GM04504 (cell line): ENCODE data around the gene SIM2.

Source experiments
- DNase-seq: peaks from one replicate; pipeline ENCODE4 v3.0.0-alpha.2; 2012; ENCODE audit warnings: low read depth

SIM2 gene

DNA sequence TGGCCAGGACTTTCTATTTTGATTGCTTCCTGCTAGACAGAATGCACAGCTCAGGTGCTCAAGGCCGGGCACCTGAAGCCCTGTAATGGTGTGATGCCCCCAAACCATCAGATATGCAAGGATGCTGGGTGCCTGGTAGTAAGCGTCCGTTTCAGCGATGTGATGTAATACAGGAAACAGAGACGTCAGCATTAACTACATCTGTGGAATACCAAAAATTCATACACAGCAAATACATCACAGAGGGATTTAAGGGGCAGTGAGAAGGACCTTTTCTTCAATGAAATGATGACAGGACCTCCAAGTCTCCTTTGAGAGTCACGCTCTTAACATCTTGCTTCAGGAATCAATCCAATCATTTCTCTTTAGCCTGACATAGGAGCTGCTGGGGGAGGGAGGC is 64.4 kb downstream of the SIM2 start:
- DNase-seq: no peak

DNA sequence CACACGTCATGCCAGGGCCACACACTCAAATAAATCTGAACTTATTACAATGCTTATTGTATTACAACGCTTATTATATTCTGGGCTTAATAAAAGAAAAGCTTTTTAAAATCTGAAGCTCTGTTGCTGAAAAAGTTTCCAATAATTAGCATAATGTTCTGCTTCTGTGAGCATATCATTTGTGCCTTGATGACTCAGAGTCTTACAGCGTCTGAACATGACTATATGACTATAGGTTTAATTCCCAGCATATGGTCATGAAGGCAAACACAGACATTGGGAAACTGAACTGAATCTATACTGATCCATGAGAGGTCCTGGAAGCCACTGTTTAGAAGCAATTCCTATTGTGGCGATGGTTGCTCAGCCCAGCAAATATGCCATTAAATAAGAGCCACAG is 66.3 kb downstream of the SIM2 start:
- no peak for DNase-seq

DNA sequence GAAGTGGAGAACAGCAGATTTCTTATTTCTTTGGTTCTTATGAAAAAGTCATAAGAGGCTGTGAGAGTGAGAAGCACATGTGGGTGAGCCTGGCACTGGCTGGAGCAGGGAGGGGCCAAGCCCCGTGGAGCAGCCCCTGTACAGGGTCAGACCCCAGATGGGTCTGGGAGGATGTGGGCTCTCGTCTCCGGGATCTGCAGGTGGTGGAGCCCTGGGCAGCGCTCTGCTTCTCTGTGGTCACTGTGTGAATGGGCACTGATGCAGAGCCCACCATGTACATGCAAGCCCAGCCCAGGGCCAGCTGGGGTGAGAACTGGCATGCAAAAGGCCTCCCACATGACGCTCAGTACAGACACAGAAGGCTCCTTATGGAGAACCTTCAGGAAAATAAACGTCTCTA is 67.6 kb downstream of the SIM2 start:
- no peak for DNase-seq

- no peak for DNase-seq
These were observed 68.2 kb downstream of the SIM2 start for GRCh38 chr21:36767096-36767495.

DNA sequence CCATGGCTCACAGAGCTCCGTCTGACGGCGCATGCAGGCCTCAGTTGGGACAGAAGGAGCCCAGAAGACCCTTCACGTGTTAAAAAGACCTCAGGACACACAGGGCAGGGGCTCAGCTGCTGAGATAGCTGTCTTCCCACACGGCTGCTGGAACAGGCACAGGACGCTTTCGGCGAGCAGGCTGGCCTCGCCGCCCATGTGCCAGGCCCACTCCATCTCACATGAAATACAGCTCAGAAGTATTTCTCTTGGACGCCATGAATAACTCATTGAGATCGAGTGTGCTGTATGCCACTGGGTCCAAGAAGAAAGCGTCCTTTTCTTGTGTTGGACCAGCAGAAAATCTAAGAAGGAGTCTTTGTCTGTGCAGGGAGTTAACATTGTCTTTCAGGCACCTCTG is 69.6 kb downstream of the SIM2 start:
- DNase-seq: no peak

DNA sequence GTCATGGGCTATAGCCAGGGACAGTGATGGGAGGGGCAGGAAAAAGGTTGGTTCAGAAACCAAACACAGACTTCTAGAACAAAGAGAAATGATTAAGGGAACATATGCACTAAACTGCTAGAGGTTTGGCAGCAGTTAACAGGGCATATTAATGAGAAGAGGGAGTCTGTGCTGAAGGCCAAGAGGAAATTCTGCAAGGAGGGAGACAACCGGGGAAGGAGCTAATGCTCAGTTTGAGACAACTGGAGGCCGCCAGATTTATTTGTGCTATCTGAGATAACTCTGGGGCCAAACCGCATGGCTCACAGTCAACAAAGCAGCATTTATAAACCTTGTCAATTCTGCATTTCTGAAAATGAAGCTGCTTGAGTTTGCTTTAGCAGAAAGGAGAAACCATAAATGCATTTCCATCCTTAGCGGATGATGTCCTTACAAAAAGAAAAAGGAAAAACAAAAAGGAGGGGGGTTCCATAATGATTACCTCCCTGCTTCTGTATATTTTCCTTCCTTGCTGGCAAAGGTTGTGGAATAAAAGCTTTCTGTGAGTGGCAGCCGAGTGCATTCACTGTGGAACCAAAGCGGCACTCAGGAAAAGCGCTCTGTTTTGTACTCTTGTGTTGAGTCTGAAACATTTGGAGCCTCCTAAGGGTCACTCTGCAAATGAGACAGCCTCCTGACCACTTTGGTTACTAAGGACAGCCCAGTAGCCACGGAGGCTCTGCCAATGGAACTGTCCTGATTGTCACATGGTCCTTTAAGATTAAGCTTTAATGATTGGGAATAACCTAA is 70.3 kb downstream of the SIM2 start:
- DNase-seq: no peak

GRCh38 chr21:36773117-36773516 is 74.2 kb downstream of the SIM2 start:
- DNase-seq: peak; percentile 50

DNA sequence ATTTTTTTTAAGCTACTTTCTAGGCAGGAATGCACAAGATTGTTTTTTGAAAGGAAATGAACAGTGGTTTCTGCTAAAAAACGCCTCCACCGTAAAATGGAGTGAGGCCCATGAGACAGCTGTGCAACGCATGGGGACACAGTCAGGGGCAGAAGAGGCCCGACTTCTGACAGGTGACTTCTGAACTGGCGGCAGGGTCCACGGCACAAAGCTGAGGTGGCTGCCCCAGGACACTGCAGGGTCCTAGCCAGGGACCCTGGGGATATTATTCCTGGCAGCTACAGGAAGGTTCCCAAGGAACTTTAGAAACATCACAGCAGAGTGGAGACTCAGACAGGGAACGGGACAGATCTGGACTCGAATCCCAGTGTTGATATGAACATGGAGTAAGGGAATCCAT is 75.1 kb downstream of the SIM2 start:
- DNase-seq: no peak

DNA sequence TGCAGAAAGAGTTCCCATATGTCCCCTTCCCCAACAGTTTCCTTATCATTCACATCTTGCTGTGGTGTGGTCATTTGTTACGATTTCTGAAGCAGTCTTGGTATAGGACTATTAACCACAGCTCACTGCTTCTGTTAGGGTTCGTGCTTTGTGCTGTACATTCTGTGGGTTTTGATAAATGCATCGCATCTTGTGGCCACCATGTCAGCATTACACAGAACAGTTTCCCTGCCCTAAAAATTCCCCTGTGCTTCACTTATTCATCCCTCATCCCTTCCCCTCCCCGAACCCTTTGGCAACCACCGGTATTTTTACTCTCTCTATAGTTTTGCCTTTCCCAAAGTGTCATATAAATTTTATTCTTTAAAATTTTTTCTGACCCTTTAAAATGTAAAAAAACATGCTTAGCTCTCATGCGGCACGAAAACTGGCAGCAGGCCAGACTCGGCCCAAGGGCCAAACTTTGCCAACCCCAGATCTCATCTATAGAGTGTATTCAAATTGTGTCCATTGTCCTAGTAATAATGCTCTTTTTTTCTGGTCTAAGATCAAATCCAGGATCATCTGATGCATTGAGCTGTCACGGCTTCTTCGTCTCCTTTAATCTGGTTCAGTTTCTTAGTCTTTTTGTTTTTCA is 78.2 kb downstream of the SIM2 start:
- no peak for DNase-seq

DNA sequence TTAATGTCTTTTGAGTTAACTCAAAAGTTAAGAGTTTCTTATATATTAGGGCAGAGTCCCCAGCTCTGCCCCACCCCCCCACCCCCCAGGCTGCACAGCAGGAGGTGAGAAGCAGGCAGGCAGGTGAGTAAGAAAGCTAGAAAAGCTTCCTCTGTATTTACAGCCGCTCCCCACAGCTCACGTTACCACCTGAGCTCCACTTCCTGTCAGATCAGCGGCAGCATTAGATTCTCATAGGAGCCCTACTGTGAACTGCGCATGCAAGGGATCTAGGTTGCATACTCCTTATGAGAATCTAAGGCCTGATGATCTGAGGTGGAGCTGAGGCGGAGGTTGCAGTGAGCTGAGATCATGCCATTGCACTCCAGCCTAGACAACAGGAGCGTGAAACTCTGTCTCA is 81.9 kb downstream of the SIM2 start:
- DNase-seq: no peak

- DNase-seq: no peak
These were observed 84.9 kb downstream of the SIM2 start for GRCh38 chr21:36783612-36784374.

DNA sequence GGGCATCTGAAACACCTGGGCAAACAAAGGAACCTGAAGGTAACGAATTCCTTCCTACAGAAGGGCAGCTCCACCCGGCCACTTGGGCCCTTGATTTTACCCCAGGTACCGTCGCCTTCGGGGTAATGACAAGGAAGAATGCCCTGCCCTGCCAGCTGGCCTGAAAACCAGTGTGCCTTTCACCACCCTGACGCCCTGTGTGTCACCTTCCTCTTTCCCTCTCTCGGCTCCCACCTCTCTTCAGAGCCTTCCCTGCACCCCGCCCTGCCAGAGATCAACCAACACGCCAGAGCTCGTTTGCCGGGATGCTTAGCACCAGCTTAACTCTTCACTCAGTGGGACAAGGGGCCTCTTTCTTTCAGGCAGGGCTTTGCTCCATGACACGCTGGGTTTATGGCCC is 86.0 kb downstream of the SIM2 start:
- DNase-seq: no peak

DNA sequence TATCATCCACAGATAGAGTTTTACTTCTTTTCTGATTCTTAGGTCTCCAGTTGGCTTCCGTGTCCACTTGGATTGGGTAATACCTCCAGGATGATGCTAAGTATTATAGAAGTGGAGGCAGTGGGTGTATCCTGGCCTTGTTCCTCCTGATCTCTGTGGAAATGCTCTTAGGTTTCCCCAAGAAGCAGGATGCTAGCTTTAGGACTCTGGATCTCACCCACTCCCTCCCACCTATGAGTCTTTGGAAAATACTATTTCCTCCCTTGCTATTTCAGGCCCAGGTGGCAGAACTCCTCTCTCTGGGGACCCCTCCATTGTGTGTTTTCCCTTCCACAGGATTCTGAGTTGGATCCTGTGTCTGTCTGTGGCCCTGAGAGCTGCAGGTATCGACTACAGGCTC is 86.7 kb downstream of the SIM2 start:
- no peak for DNase-seq

- no peak for DNase-seq
These were observed 87.3 kb downstream of the SIM2 start for GRCh38 chr21:36786186-36786585.

DNA sequence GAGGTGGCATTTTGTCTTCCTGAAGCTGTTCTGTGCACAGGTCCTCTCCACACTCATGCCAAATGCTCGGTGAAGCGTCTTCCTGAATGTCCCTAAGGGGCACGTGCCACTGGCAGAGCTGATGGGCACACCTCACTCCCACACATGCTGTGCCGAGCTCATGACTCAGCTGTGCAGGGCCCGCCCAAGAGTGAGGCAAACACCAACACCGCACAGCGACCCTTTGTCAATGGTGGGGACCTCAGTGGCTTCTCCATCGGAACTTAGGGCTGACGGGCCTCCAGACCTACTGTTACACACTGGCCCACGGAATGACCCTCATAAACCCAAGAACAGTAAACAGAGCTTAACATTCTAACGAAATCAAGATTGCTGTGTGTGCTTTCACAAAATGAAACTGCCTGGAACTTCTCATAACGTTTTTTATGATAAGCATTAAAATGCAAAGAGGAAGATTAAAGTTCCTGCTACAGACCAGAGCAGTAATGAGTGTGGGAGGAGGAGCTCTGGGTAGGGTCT is 89.3 kb downstream of the SIM2 start:
- DNase-seq: no peak

- DNase-seq: no peak
These were observed 91.7 kb downstream of the SIM2 start for GRCh38 chr21:36790616-36791015.

DNA sequence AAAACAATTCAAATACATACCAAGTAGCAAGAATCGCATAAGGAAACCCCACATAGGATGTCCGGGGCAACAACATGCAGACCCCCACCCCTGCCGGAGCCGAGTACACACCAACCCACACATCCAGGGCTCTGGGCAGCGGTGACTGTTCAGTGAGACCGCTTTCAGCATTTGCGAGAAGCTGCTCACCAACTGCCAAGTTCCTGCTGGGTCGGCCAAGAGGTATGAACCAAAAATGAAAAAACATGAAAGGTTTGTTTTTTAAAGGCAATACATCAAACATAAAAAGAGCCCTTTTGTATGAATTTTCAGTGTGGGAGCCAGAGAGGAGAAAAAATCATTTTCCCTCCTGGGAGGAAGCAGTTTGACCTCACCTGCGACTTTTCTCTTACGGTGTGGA is 92.3 kb downstream of the SIM2 start:
- DNase-seq: no peak

- no peak for DNase-seq
These were observed 93.0 kb downstream of the SIM2 start for GRCh38 chr21:36791695-36792470.

- DNase-seq: no peak
These were observed 93.6 kb downstream of the SIM2 start for GRCh38 chr21:36792505-36792967.

DNA sequence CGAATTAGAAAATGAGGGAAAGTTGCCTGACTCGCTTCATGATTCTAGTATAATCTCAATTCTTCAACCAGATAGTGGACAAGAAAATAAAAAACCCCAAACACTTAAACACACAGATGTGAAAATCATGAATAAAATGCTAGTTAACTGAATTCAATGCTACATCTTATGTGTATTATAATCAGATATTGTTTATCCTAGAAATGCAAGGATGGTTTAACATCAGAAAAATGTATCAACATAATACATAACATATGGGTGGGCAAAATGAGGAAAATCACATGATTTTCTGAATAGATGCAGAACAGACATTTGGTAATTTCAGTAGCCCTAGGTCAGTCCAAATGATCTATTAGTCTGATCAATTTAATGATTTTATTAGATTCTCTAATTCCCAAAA is 97.2 kb downstream of the SIM2 start:
- no peak for DNase-seq

DNA sequence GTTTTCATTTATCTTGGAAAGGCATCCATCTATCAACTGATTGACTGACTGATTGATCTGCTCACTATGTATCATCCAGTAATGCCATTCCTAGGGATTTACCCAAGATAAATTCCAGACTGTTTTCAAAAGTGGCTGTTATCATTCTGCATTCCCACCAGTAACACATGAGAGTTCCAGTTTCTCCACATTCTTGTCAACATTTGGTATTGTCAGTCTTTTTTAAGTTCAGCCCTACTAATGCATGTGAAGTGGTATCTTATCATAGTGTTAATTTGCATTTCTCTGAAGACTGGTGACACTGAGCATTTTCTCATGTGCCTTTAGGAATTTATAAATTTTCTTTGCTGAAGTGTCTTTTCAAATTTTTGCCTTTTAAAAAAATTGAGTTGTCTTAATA is 99.6 kb downstream of the SIM2 start:
- DNase-seq: no peak
